K562 (cell line): ENCODE measurements around the gene PPA2. TPM values are rescaled to one million over a fixed set of nuclear protein-coding genes. Genes with fewer than 3 reads are reported as not detected.

Experiments
- ATAC-seq: fragments of 200-7000 bp; cut with Tn5 transposase; 3 replicates; pipeline ENCODE4 v1.9.1; 2020; ENCODE audit warnings: moderate library complexity
- BruUV-seq: library from RNA; stranded (reverse); fragments of 400-500 nt; replicated peaks from 2 replicates; lab custom pipeline; 2021; lab: Mats Ljungman, UMichigan
- CTCF ChIA-PET: fragments of 300-600 bp; formaldehyde crosslinking; extraction: SDS; loops from one replicate; lab custom pipeline; 2021; ENCODE audit warnings: low intra/inter-chr PET ratio; lab: Yijun Ruan, JAX
- POLR2A ChIA-PET: fragments of 300-600, 350-650 bp; sonication (Branson Sonifier 250); formaldehyde crosslinking; extraction: SDS; loops from one replicate; lab custom pipeline; 2021; ENCODE audit warnings: antibody characterized with exemption, inconsistent platforms; lab: Yijun Ruan, JAX
- DNase-seq, 4 experiments: peaks; one replicate each; pipeline versions ENCODE4 v3.0.0 to v3.0.0-alpha.2; 2011 to 2018; ENCODE audit warnings: low spot score in 3 of 4, mixed read lengths in 3 of 4; ENCODE audit errors: extremely low read depth in 1 of 4
- FAIRE-seq: peaks from 2 replicates; lab custom pipeline; 2011; peaks lifted over from hg19 to GRCh38; lab: Jason Lieb, UNC
- H2AFZ ChIP-seq: 2 replicates; pipeline ENCODE4 v1.6.0; 2011; ENCODE audit warnings: low read depth, low read length, control low read depth, inconsistent platforms
- H3K27ac ChIP-seq: fragments of 200-600 bp; 3 replicates; pipeline ENCODE4 v1.8.0; 2011; ENCODE audit warnings: low read depth, mild to moderate bottlenecking, control low read depth, inconsistent platforms, low read length, moderate library complexity, mixed read lengths; ENCODE audit errors: extremely low read depth
- H3K27me3 ChIP-seq, 2 experiments: fragments of 300-600 bp in 1 of 2; 2 replicates in 1 of 2; 3 replicates in 1 of 2; pipeline versions ENCODE4 v1.6.0 to v1.8.0; 2011; ENCODE audit warnings: inconsistent platforms in 2 of 2, low read length in 2 of 2, mild to moderate bottlenecking in 1 of 2, mixed read lengths in 1 of 2, moderate library complexity in 1 of 2; ENCODE audit not compliant: control insufficient read depth in 2 of 2, insufficient read depth in 2 of 2
- H3K36me3 ChIP-seq: fragments of 300-600 bp; 3 replicates; pipeline ENCODE4 v1.8.0; 2011; ENCODE audit warnings: mild to moderate bottlenecking, low read length, inconsistent platforms; ENCODE audit not compliant: control insufficient read depth, insufficient read depth
- H3K4me1 ChIP-seq, 2 experiments: fragments of 200-600 bp in 1 of 2; replicated peaks in 1 of 2; 2 replicates in 1 of 2; 3 replicates in 1 of 2; pipeline versions ENCODE4 v1.5.1 to v1.8.0; 2011; ENCODE audit warnings: inconsistent platforms in 2 of 2, low read length in 2 of 2, mild to moderate bottlenecking in 1 of 2, mixed read lengths in 1 of 2, moderate library complexity in 1 of 2; ENCODE audit not compliant: control insufficient read depth in 2 of 2, insufficient read depth in 2 of 2
- H3K4me2 ChIP-seq: 2 replicates; pipeline ENCODE4 v1.6.1; 2011; ENCODE audit warnings: low read length, control low read depth, inconsistent platforms, mixed read lengths; ENCODE audit not compliant: insufficient read depth
- H3K4me3 ChIP-seq: fragments of 200-600 bp; sonication (generic), shearing (Covaris generic); 2 replicates; pipeline ENCODE4 v1.5.1; 2016; ENCODE audit warnings: control low read depth, inconsistent platforms
- H3K79me2 ChIP-seq: fragments of 200-600 bp; 3 replicates; pipeline ENCODE4 v1.8.0; 2011; ENCODE audit warnings: low read length, inconsistent platforms; ENCODE audit not compliant: control insufficient read depth, insufficient read depth
- H3K9ac ChIP-seq, 2 experiments: 2 replicates each; pipeline versions ENCODE4 v1.6.0 to v1.6.1; 2011; ENCODE audit warnings: low read depth in 2 of 2, low read length in 2 of 2, control low read depth in 1 of 2, inconsistent platforms in 1 of 2, mild to moderate bottlenecking in 1 of 2, mixed read lengths in 1 of 2; ENCODE audit not compliant: insufficient read depth in 1 of 2
- H3K9me1 ChIP-seq: one replicate; pipeline ENCODE4 v1.6.0; 2011; ENCODE audit warnings: inconsistent platforms, mild to moderate bottlenecking, low read length, moderate library complexity; ENCODE audit not compliant: control insufficient read depth, insufficient read depth
- H3K9me3 ChIP-seq: replicated peaks from 2 replicates; pipeline ENCODE4 v1.5.1; 2011; ENCODE audit warnings: low read depth, low read length, inconsistent platforms; ENCODE audit not compliant: control insufficient read depth, insufficient read depth
- H4K20me1 ChIP-seq: replicated peaks from 2 replicates; pipeline ENCODE4 v1.6.1; 2011; ENCODE audit warnings: low read length, inconsistent platforms, mixed read lengths; ENCODE audit not compliant: control insufficient read depth, insufficient read depth
- BRCA1 ChIP-seq, 2 experiments: fragments of 450-650 bp in 1 of 2; sonication (generic) in 1 of 2; formaldehyde crosslinking in 1 of 2; IDR thresholded peaks; 2 replicates each; pipeline versions ENCODE4 v1.5.0 to v1.6.1; 2017 to 2020; ENCODE audit warnings: mild to moderate bottlenecking in 1 of 2, missing genetic modification reagents in 1 of 2
- BRF1 ChIP-seq: IDR thresholded peaks from 3 replicates; pipeline ENCODE4 v1.6.1; 2011; ENCODE audit warnings: borderline replicate concordance, mild to moderate bottlenecking; ENCODE audit not compliant: insufficient read length; ENCODE audit errors: extremely low read depth
- CBX3 ChIP-seq, 2 experiments: IDR thresholded peaks; 1 replicate in 1 of 2; 2 replicates in 1 of 2; pipeline ENCODE4 v1.6.1; 2012; ENCODE audit warnings: inconsistent platforms in 2 of 2, low read length in 2 of 2, borderline replicate concordance in 1 of 2, control low read depth in 1 of 2
- FOXJ3 ChIP-seq: sonication (generic); formaldehyde crosslinking; IDR thresholded peaks from 2 replicates; pipeline ENCODE4 v1.4.0; 2020; ENCODE audit warnings: mild to moderate bottlenecking, missing genetic modification reagents
- MAZ ChIP-seq, 2 experiments: fragments of 450-650 bp in 1 of 2; sonication (generic) in 1 of 2; formaldehyde crosslinking; IDR thresholded peaks in 1 of 2; conservative IDR thresholded peaks in 1 of 2; 2 replicates each; pipeline versions ENCODE4 v1.4.0 to v1.5.0; 2020; ENCODE audit warnings: mild to moderate bottlenecking in 1 of 2, missing genetic modification reagents in 1 of 2
- NR3C1 ChIP-seq: sonication (generic); formaldehyde crosslinking; IDR thresholded peaks from 2 replicates; pipeline ENCODE4 v1.8.1; 2022; ENCODE audit warnings: missing genetic modification reagents
- RBFOX2 ChIP-seq: fragments of 200-400 bp; formaldehyde crosslinking; IDR thresholded peaks from 2 replicates; pipeline ENCODE4 v1.6.1; 2017; ENCODE audit warnings: low read depth, mild to moderate bottlenecking, low read length, moderate library complexity
- TCF7 ChIP-seq: sonication (generic); IDR thresholded peaks from 2 replicates; pipeline ENCODE4 v1.6.1; 2016; ENCODE audit warnings: antibody characterized with exemption, borderline replicate concordance
- TEAD2 ChIP-seq: fragments of 450-650 bp; IDR thresholded peaks from 2 replicates; pipeline ENCODE4 v1.6.1; 2016; ENCODE audit warnings: missing genetic modification characterization, control low read depth, missing compliant biosample characterization
- ZNF134 ChIP-seq: fragments of 250-450 bp; sonication (Bioruptor Pico); conservative IDR thresholded peaks from 2 replicates; pipeline ENCODE4 v1.4.0; 2020
- ZNF436 ChIP-seq: fragments of 250-450, 450-650 bp; sonication (Bioruptor Pico); formaldehyde crosslinking; IDR thresholded peaks from 2 replicates; pipeline ENCODE4 v1.7.0; 2020; ENCODE audit warnings: mild to moderate bottlenecking
- ZNF551 ChIP-seq: fragments of 250-450 bp; sonication (Bioruptor Pico); IDR thresholded peaks from 2 replicates; pipeline ENCODE4 v1.5.0; 2021; ENCODE audit warnings: mild to moderate bottlenecking, moderate library complexity
- ZNF561 ChIP-seq: fragments of 450-650 bp; formaldehyde crosslinking; conservative IDR thresholded peaks from 2 replicates; pipeline ENCODE4 v1.4.0; 2020; ENCODE audit warnings: mild to moderate bottlenecking, moderate library complexity
- WGBS: fragments of 100-300 bp; shearing (Covaris generic); methylation state at CpG from one replicate; pipeline ENCODE4 v1.1.6; 2016; ENCODE audit warnings: low coverage, mixed read lengths; ENCODE audit not compliant: insufficient coverage; ENCODE audit errors: missing lambda C conversion rate; 5-methylcytosine and 5-hydroxymethylcytosine counted together
- in situ Hi-C: fragments of 300-500 bp; cut with MboI; formaldehyde crosslinking; loops from 4 replicates; pipeline ENCODE4 v1.15.0; 2018; ENCODE audit warnings: inconsistent platforms, mixed read lengths
- intact Hi-C: fragments of 100-400 bp; cut with micrococcal nuclease; formaldehyde crosslinking; loops from 2 replicates; pipeline ENCODE4 v1.14.2; 2022
- polyA plus RNA-seq, 8 experiments: library from polyadenylated mRNA; depleted of rRNA in 4 of 8; stranded (reverse) in 5 of 8; unstranded in 3 of 8; fragments of >200 nt; fragmentation: Nextera tagmentation in 2 of 8; fragmentation: Illumina TruSeq in 1 of 8; extraction: Ambion mirVana in 2 of 8; extraction: Trizol in 1 of 8; gene quantifications; 2 replicates each; pipeline versions ENCODE4 v1.2.1 to v1.2.3, GENCODE V29; 2011 to 2014; ENCODE audit warnings: inconsistent platforms in 1 of 8, missing spikeins in 1 of 8
- total RNA-seq, 7 experiments: library from RNA; depleted of rRNA in 6 of 7; stranded (reverse); fragments of >200 nt in 6 of 7; fragmentation: Illumina TruSeq in 2 of 7; extraction: Trizol in 2 of 7; gene quantifications; 2 replicates each; pipeline versions ENCODE4 v1.2.1 to v1.2.3, GENCODE V29; 2011 to 2021; ENCODE audit warnings: low replicate concordance in 1 of 7
- TF ChIP-seq, protein P1 (sequence below), 2 experiments: fragments of 450-650 bp in 1 of 2; IDR thresholded peaks; 2 replicates each; pipeline ENCODE4 v1.6.1; 2011 to 2017; ENCODE audit warnings: low read depth in 2 of 2, antibody characterized with exemption in 1 of 2, borderline replicate concordance in 1 of 2, low read length in 1 of 2, mild to moderate bottlenecking in 1 of 2, mixed read lengths in 1 of 2; ENCODE audit not compliant: control insufficient read depth in 1 of 2
- TF ChIP-seq, protein P2 (sequence below): fragments of 200-400 bp; formaldehyde crosslinking; IDR thresholded peaks from 2 replicates; pipeline ENCODE4 v1.6.1; 2017; ENCODE audit warnings: mild to moderate bottlenecking, low read depth, low read length, moderate library complexity
- TF ChIP-seq, protein P3 (sequence below): fragments of 250-450 bp; sonication (Bioruptor Pico); IDR thresholded peaks from 2 replicates; pipeline ENCODE4 v1.5.0; 2021

The PPA2 gene
- total and polyA plus RNA-seq, 9 of the 15 experiments (the other 6 are each of a cell fraction or from before 2014, with no cell fraction given): 48.3 to 190 (median 109) TPM

DNA sequence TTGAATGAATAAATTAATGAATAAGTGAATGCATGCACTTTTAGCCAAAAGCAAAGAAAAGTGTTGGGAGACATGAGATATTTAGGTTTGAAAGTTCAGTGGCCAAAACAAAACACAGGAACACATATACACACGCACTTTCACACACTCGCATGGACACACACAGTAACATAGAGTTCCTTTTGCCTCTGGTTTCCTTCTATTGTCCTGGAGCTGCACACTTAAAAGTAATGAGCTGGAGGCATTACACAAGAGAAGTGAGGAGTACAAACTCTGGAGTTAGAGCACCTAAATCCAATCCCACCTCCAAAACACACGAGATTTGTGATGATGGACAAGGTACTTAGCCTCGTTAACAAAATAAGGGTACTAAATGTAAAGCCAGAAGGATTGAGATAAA lies 18.7 kb downstream of the PPA2 start:
- no peaks in the 10 kb centered on the region for H3K9me1 ChIP-seq
- peaks cover 53% of the 10 kb centered on the region for H3K36me3 ChIP-seq
- intact Hi-C loops (no loop called here), in situ Hi-C loops (no loop called here)
- POLR2A ChIA-PET: no interaction called here
- no peaks in the 10 kb centered on the region for H4K20me1 ChIP-seq
- no peak overlapping the region for H2AFZ ChIP-seq
- no peaks in the 10 kb centered on the region for H3K27me3 ChIP-seq
- FAIRE-seq (no peak), ATAC-seq (no peak), DNase-seq (no peak)
- H3K79me2 ChIP-seq: peaks cover 17% of the 10 kb centered on the region
- WGBS: 93% methylated on average over 4 of the region's 4 CpGs
- no peak overlapping the region for H3K9ac ChIP-seq
- CTCF ChIA-PET: no interaction called here
- H3K4me1 ChIP-seq: 0 out of 5 replicates have a peak, but pooled peaks cover 0 to under 1% of the 10 kb centered on the region in 2 experiments
- no peak overlapping the region for H3K27ac ChIP-seq
- no peaks in the 10 kb centered on the region for H3K9me3 ChIP-seq
- no peak overlapping the region for H3K4me3 ChIP-seq
- H3K4me2 ChIP-seq: no peak overlapping the region
- BruUV-seq: no TSS peak
- TF ChIP-seq MAZ (CRISPR knock-in tag; conservative IDR thresholded peaks at IDR 0.05 in 1 of 2, IDR thresholded peaks at IDR 0.05 in 1 of 2) (no peak), TCF7 (no peak), RBFOX2 (no peak), TEAD2 (tag) (no peak), ZNF551 (CRISPR knock-in tag) (no peak), ZNF561 (CRISPR knock-in tag) (no peak), ZNF134 (CRISPR knock-in tag) (no peak), FOXJ3 (CRISPR knock-in tag) (no peak), ZNF436 (CRISPR knock-in tag) (no peak), BRCA1 (IDR thresholded peaks at IDR 0.05) (no peak), BRCA1 (CRISPR knock-in tag; IDR thresholded peaks at IDR 0.05) (no peak), NR3C1 (CRISPR knock-in tag) (no peak), BRF1 (no peak), CBX3 (IDR thresholded peaks at IDR 0.05; ENCODE audit: borderline replicate concordance in 1 of 2, low read length in 2 of 2) (no peak)
- TF ChIP-seq, protein P1, sequence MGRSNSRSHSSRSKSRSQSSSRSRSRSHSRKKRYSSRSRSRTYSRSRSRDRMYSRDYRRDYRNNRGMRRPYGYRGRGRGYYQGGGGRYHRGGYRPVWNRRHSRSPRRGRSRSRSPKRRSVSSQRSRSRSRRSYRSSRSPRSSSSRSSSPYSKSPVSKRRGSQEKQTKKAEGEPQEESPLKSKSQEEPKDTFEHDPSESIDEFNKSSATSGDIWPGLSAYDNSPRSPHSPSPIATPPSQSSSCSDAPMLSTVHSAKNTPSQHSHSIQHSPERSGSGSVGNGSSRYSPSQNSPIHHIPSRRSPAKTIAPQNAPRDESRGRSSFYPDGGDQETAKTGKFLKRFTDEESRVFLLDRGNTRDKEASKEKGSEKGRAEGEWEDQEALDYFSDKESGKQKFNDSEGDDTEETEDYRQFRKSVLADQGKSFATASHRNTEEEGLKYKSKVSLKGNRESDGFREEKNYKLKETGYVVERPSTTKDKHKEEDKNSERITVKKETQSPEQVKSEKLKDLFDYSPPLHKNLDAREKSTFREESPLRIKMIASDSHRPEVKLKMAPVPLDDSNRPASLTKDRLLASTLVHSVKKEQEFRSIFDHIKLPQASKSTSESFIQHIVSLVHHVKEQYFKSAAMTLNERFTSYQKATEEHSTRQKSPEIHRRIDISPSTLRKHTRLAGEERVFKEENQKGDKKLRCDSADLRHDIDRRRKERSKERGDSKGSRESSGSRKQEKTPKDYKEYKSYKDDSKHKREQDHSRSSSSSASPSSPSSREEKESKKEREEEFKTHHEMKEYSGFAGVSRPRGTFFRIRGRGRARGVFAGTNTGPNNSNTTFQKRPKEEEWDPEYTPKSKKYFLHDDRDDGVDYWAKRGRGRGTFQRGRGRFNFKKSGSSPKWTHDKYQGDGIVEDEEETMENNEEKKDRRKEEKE (IDR thresholded peaks at IDR 0.05; ENCODE audit: borderline replicate concordance in 1 of 2, control insufficient read depth in 1 of 2, low read depth in 2 of 2, low read length in 1 of 2): no peak
- TF ChIP-seq, protein P2, sequence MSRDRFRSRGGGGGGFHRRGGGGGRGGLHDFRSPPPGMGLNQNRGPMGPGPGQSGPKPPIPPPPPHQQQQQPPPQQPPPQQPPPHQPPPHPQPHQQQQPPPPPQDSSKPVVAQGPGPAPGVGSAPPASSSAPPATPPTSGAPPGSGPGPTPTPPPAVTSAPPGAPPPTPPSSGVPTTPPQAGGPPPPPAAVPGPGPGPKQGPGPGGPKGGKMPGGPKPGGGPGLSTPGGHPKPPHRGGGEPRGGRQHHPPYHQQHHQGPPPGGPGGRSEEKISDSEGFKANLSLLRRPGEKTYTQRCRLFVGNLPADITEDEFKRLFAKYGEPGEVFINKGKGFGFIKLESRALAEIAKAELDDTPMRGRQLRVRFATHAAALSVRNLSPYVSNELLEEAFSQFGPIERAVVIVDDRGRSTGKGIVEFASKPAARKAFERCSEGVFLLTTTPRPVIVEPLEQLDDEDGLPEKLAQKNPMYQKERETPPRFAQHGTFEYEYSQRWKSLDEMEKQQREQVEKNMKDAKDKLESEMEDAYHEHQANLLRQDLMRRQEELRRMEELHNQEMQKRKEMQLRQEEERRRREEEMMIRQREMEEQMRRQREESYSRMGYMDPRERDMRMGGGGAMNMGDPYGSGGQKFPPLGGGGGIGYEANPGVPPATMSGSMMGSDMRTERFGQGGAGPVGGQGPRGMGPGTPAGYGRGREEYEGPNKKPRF: no peak
- TF ChIP-seq, protein P3, sequence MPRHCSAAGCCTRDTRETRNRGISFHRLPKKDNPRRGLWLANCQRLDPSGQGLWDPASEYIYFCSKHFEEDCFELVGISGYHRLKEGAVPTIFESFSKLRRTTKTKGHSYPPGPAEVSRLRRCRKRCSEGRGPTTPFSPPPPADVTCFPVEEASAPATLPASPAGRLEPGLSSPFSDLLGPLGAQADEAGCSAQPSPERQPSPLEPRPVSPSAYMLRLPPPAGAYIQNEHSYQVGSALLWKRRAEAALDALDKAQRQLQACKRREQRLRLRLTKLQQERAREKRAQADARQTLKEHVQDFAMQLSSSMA (CRISPR knock-in tag): no peak
